ENCODE results near the gene STX18. TPM values are rescaled to one million over a fixed set of nuclear protein-coding genes. Genes with fewer than 3 reads are reported as not detected.

Gene STX18
- total and polyA plus RNA-seq, 4 donors = 10.2 to 17.1 (median 12.4) TPM

DNA sequence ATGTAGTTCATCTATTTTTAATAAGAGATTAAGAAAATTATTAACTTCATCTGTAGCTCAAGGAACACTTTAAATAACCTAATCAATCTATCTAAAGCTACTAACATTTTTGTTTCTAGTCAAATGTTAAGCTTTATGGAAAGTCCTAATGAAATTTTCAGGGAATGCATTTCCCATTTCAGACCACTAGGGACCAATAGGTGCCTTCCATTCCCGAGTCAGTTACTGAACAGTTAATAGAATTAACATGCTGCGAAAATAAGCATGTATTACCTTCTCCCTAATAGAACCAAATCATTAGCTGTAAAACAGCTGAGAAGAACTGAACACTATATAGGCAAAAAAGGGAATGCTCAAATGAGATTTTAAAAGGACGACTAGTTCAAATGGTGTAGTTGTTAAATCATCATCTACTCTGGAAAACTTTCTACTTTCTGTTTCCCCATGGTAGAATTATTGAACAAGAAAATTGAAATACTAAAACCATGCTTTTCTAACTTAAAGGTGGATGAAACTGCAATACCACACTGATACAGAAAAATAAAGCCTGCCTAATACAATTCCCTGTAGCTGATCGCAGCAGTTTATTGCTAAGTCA is 22.5 kb downstream of the STX18 start:
- peak; percentile 53 for TF ChIP-seq CTCF (IDR thresholded peaks at IDR 0.05; ENCODE audit: low read depth, low read length, missing input control)
- no peak for TF ChIP-seq ZBTB33 (IDR thresholded peaks at IDR 0.05)
- peak; percentile 41 to 67 for TF ChIP-seq RAD21 (IDR thresholded peaks at IDR 0.05)
- DNase-seq (ENCODE audit: low spot score) = no peak
- Histone ChIP-seq H3K4me3 (ENCODE audit: low read depth in 1 of 3, low read length in 3 of 3) (no peak overlapping the region), H3K9ac (ENCODE audit: low read depth in 1 of 2, low read length in 2 of 2) (no peak overlapping the region), H3K4me1 (ENCODE audit: control insufficient read depth in 4 of 4, insufficient read depth in 4 of 4, low read length in 3 of 4) (peaks cover 0 to 4% (median under 1%) of the 10 kb centered on the region in 4 donors), H3K9me3 (ENCODE audit: control insufficient read depth in 4 of 4, low read length in 3 of 4) (no peaks in the 10 kb centered on the region), H3K36me3 (ENCODE audit: control insufficient read depth in 4 of 4, insufficient read depth in 3 of 4, low read depth in 1 of 4, low read length in 3 of 4) (no peaks in the 10 kb centered on the region), H3K27me3 (ENCODE audit: control insufficient read depth in 4 of 4, insufficient read depth in 4 of 4, low read length in 3 of 4) (no peaks in the 10 kb centered on the region), H3K27ac (ENCODE audit: low read depth in 1 of 2, low read length in 2 of 2) (no peak overlapping the region)
- 58% methylated on average over 4 of the region's 4 CpGs for WGBS

- Histone ChIP-seq H3K27me3 (ENCODE audit: control insufficient read depth in 4 of 4, insufficient read depth in 4 of 4, low read length in 3 of 4) (no peaks in the 10 kb centered on the region), H3K4me1 (ENCODE audit: control insufficient read depth in 4 of 4, insufficient read depth in 4 of 4, low read length in 3 of 4) (peaks cover 0 to 2% (median 0%) of the 10 kb centered on the region in 4 donors), H3K27ac (ENCODE audit: low read depth in 1 of 2, low read length in 2 of 2) (no peak overlapping the region), H3K4me3 (ENCODE audit: low read depth in 1 of 3, low read length in 3 of 3) (no peak overlapping the region), H3K9ac (ENCODE audit: low read depth in 1 of 2, low read length in 2 of 2) (no peak overlapping the region), H3K9me3 (ENCODE audit: control insufficient read depth in 4 of 4, low read length in 3 of 4) (no peaks in the 10 kb centered on the region), H3K36me3 (ENCODE audit: control insufficient read depth in 4 of 4, insufficient read depth in 3 of 4, low read depth in 1 of 4, low read length in 3 of 4) (no peaks in the 10 kb centered on the region)
- WGBS = 84% methylated on average over 5 of the region's 5 CpGs
- no peak for DNase-seq (ENCODE audit: low spot score)
- TF ChIP-seq FOXA1 (IDR thresholded peaks at IDR 0.05) = no peak
- no peak for TF ChIP-seq CTCF (IDR thresholded peaks at IDR 0.05; ENCODE audit: low read depth, low read length, missing input control)
- TF ChIP-seq RAD21 (IDR thresholded peaks at IDR 0.05) = no peak
- no peak for TF ChIP-seq YY1 (IDR thresholded peaks at IDR 0.05)
- TF ChIP-seq FOXA2 (IDR thresholded peaks at IDR 0.05) = no peak
- TF ChIP-seq RXRA (IDR thresholded peaks at IDR 0.05) = no peak
- TF ChIP-seq, protein P1, sequence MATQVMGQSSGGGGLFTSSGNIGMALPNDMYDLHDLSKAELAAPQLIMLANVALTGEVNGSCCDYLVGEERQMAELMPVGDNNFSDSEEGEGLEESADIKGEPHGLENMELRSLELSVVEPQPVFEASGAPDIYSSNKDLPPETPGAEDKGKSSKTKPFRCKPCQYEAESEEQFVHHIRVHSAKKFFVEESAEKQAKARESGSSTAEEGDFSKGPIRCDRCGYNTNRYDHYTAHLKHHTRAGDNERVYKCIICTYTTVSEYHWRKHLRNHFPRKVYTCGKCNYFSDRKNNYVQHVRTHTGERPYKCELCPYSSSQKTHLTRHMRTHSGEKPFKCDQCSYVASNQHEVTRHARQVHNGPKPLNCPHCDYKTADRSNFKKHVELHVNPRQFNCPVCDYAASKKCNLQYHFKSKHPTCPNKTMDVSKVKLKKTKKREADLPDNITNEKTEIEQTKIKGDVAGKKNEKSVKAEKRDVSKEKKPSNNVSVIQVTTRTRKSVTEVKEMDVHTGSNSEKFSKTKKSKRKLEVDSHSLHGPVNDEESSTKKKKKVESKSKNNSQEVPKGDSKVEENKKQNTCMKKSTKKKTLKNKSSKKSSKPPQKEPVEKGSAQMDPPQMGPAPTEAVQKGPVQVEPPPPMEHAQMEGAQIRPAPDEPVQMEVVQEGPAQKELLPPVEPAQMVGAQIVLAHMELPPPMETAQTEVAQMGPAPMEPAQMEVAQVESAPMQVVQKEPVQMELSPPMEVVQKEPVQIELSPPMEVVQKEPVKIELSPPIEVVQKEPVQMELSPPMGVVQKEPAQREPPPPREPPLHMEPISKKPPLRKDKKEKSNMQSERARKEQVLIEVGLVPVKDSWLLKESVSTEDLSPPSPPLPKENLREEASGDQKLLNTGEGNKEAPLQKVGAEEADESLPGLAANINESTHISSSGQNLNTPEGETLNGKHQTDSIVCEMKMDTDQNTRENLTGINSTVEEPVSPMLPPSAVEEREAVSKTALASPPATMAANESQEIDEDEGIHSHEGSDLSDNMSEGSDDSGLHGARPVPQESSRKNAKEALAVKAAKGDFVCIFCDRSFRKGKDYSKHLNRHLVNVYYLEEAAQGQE (IDR thresholded peaks at IDR 0.05) = no peak
- TF ChIP-seq TAF1 (conservative IDR thresholded peaks at IDR 0.05) = no peak
- TF ChIP-seq ZBTB33 (IDR thresholded peaks at IDR 0.05) = no peak
- no peak for TF ChIP-seq SP1 (IDR thresholded peaks at IDR 0.05)
- no peak for TF ChIP-seq JUND (IDR thresholded peaks at IDR 0.05)
- TF ChIP-seq, protein P2, sequence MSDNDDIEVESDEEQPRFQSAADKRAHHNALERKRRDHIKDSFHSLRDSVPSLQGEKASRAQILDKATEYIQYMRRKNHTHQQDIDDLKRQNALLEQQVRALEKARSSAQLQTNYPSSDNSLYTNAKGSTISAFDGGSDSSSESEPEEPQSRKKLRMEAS (IDR thresholded peaks at IDR 0.05) = no peak
Measured at GRCh38 chr4:4518747-4519146, 23.1 kb downstream of the STX18 start.

All from liver (tissue), 9 donors.